ENCODE results near the gene SLC10A6. TPM values are rescaled to one million over a fixed set of nuclear protein-coding genes. Genes with fewer than 3 reads are reported as not detected.

SLC10A6 gene
- total RNA-seq, 1 experiment from 2014 or later = not detected

- DNase-seq = no peak
- H2AFZ ChIP-seq (ENCODE audit: low read length) = no peak overlapping the region
- H3K79me2 ChIP-seq (ENCODE audit: insufficient read depth, low read length) = no peaks in the 10 kb centered on the region
- no peak overlapping the region for H2BK120ac ChIP-seq (ENCODE audit: low read depth, low read length, poor library complexity, severe bottlenecking)
- Mint-ChIP-seq H3K4me1 (peaks cover 0 to 5% of the 10 kb centered on the region in 2 experiments; a peak in 2 of 4 replicates), H3K27ac (peak overlapping the region in 1 of 3 experiments; percentile 37; a peak in 2 of 7 replicates), H3K4me3 (no peak overlapping the region), H3K36me3 (ENCODE audit: insufficient read depth in 1 of 3, low read depth in 3 of 3) (peaks cover 31 to 39% (median 33%) of the 10 kb centered on the region in 3 experiments), H3K9me3 (peaks cover 5 to 7% of the 10 kb centered on the region in 2 experiments; a peak in 2 of 5 replicates), H3K27me3 (ENCODE audit: low read depth) (no peaks in the 10 kb centered on the region)
- H2BK5ac ChIP-seq (ENCODE audit: insufficient read length, low read length) = no peak overlapping the region
- H3K9me3 ChIP-seq (ENCODE audit: control insufficient read depth, low read depth, low read length) = peaks cover 4% of the 10 kb centered on the region
- H3K4me2 ChIP-seq (ENCODE audit: insufficient read depth, insufficient read length, low read length) = no peak overlapping the region
- H3K14ac ChIP-seq (ENCODE audit: insufficient read depth, low read length) = no peak overlapping the region
- no peak overlapping the region for H2BK12ac ChIP-seq (ENCODE audit: insufficient read length, low read depth, low read length)
- no peak overlapping the region for H3K56ac ChIP-seq (ENCODE audit: insufficient read length, low read depth, low read length)
- no peak overlapping the region for H4K5ac ChIP-seq (ENCODE audit: insufficient read length, low read depth, low read length)
- H2AK5ac ChIP-seq (ENCODE audit: insufficient read length, low read length) = no peak overlapping the region
- H3K18ac ChIP-seq (ENCODE audit: insufficient read length, low read depth, low read length) = no peak overlapping the region
- no peaks in the 10 kb centered on the region for H4K20me1 ChIP-seq (ENCODE audit: control insufficient read depth, insufficient read depth, insufficient read length)
- no peaks in the 10 kb centered on the region for H3K23me2 ChIP-seq (ENCODE audit: insufficient read length, low read depth, low read length, poor library complexity, severe bottlenecking)
- H3K79me1 ChIP-seq (ENCODE audit: insufficient read depth, low read depth, low read length, poor library complexity, severe bottlenecking) = no peaks in the 10 kb centered on the region
- TF ChIP-seq CTCF (conservative IDR thresholded peaks at IDR 0.05) = no peak
- no peak overlapping the region for H4K91ac ChIP-seq (ENCODE audit: insufficient read length, low read depth, low read length)
- no peak overlapping the region for H3K9ac ChIP-seq (ENCODE audit: extremely low read depth, insufficient read length, low read length)
- no peak overlapping the region for H4K8ac ChIP-seq (replicated peaks; ENCODE audit: insufficient read length, low read depth, low read length)
- no peak overlapping the region for H3K4ac ChIP-seq (ENCODE audit: low read depth, low read length)
- WGBS (ENCODE audit: extremely low coverage, insufficient read length, low lambda C conversion rate) = no CpG with 5 or more reads among the region's 9 CpGs
- H2BK15ac ChIP-seq (ENCODE audit: low read depth, low read length) = no peak overlapping the region
- no peaks in the 10 kb centered on the region for H3K4me1 ChIP-seq (ENCODE audit: insufficient read depth, low read length)
- H3K27me3 ChIP-seq (ENCODE audit: insufficient read depth, low read length) = no peaks in the 10 kb centered on the region
- no peak overlapping the region for H2BK20ac ChIP-seq (ENCODE audit: low read depth, low read length, poor library complexity, severe bottlenecking)
- no peak overlapping the region for H3K27ac ChIP-seq (ENCODE audit: insufficient read length, low read depth, low read length)
- no peak overlapping the region for H3T11ph ChIP-seq (ENCODE audit: low read length)
- no peak overlapping the region for H3K23ac ChIP-seq (ENCODE audit: insufficient read length, low read depth, low read length)
Observed at GRCh38 chr4:86816501-86817273, 32.5 kb downstream of the SLC10A6 start.

Measured in H9 (cell line).